ENCODE data around the gene EVL.
"Not testable (repeated sequence)": the region's sequence is repeated elsewhere in the genome, so short reads cannot be mapped to it uniquely, and the experiment has no call there.

Gene EVL

DNA sequence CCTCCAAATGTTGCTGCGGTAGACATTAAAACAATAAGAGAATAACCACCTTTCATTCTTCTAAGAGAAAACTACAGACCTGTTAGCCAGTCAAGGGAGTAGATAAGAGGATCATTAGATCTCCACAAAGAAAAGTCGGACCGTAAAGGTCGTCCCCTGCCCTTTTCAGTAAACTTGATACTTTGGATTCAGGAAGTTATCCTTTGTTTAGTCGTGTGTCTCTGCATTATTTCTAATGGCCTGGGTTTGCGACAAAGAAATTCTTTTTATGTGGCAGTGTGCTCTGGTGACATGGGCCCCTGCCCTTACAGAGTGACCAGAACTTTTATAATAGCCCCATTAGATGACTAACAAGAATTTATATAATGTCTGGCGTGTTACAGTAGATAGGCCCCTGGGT lies 44.6 kb upstream of the EVL start:
- DNase-seq: no peak
- Histone ChIP-seq H3K4me1 (peaks cover 0 to 42% (median 26%) of the 10 kb centered on the region in 4 donors), H3K27me3 (no peaks in the 10 kb centered on the region), H3K36me3 (no peaks in the 10 kb centered on the region), H3K9me3 (no peaks in the 10 kb centered on the region), H3K27ac (no peak overlapping the region), H3K4me3 (no peak overlapping the region)
- TF ChIP-seq, protein P1, sequence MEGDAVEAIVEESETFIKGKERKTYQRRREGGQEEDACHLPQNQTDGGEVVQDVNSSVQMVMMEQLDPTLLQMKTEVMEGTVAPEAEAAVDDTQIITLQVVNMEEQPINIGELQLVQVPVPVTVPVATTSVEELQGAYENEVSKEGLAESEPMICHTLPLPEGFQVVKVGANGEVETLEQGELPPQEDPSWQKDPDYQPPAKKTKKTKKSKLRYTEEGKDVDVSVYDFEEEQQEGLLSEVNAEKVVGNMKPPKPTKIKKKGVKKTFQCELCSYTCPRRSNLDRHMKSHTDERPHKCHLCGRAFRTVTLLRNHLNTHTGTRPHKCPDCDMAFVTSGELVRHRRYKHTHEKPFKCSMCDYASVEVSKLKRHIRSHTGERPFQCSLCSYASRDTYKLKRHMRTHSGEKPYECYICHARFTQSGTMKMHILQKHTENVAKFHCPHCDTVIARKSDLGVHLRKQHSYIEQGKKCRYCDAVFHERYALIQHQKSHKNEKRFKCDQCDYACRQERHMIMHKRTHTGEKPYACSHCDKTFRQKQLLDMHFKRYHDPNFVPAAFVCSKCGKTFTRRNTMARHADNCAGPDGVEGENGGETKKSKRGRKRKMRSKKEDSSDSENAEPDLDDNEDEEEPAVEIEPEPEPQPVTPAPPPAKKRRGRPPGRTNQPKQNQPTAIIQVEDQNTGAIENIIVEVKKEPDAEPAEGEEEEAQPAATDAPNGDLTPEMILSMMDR (IDR thresholded peaks at IDR 0.05): no peak
- intact Hi-C loops (cut with DNase I; ENCODE audit: low total_unique reads): no loop called here

DNA sequence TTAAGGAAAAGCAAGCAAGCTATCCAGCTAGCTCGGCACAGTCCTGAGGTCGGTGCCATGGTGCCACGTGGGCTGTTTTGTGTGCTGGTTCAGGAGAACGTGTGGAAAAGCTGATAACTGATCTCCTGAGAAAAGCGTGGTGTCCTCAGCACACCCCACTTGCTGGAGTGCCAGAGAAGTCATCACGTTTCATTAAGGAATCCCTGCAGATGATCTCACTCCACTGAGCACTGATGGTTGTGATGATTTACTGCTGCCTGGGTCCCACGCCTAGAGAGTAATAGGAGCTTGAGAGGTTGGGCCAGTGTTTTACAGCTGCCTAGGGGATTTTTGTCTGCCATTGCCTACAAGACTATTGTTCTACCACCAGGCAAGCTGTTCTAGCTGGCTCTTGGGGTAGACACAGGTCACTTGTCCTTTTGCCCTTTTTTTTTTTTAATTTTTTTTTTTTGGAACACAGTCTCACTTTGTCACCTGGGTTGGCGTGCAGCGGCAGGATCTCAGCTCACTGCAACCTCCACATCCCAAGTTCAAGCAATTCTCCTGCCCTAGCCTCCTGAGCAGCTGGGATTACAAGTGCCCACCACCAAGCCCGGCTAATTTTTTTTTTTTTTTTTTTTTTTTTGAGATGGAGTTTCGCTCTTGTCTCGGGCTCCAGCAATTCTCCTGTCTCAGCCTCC lies 42.3 kb upstream of the EVL start:
- no peaks in the 10 kb centered on the region for H3K36me3 ChIP-seq
- peak; percentile 31 to 68 for DNase-seq
- H3K4me3 ChIP-seq: no peak overlapping the region
- peak overlapping the region; percentile 64 to 71 for H3K27ac ChIP-seq
- peaks cover 0 to 45% (median 26%) of the 10 kb centered on the region in 4 donors for H3K4me1 ChIP-seq
- H3K9me3 ChIP-seq: no peaks in the 10 kb centered on the region
- TF ChIP-seq, protein P1 (IDR thresholded peaks at IDR 0.05): no peak
- H3K27me3 ChIP-seq: no peaks in the 10 kb centered on the region
- intact Hi-C loops (cut with DNase I; ENCODE audit: low total_unique reads): no loop called here

DNA sequence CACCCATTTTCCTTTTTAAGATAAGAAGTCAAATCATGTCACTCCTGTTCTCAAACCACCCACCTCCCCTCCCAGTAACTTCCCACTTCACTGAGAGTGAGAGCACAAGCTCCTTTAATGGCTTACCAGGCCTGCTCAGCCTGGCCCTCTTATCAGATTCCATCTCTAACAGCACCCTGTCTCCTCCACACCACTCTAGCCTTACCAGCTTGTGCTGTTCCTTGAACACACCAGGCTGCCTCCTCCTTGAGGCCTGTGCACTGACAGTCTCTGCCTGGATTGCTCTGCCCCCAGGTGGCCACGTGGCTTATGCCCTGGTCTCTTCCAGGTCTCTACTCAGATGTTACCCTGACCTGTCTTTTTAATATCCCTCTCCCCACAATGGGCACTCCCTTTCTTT lies 40.1 kb upstream of the EVL start:
- H3K4me1 ChIP-seq: peaks cover 0 to 56% (median 25%) of the 10 kb centered on the region in 4 donors
- H3K27me3 ChIP-seq: no peaks in the 10 kb centered on the region
- intact Hi-C loops (cut with DNase I; ENCODE audit: low total_unique reads): no loop called here
- H3K4me3 ChIP-seq: no peak overlapping the region
- TF ChIP-seq, protein P1 (IDR thresholded peaks at IDR 0.05): no peak
- DNase-seq: no peak
- H3K36me3 ChIP-seq: no peaks in the 10 kb centered on the region
- peak overlapping the region; percentile 64 to 71 for H3K27ac ChIP-seq
- H3K9me3 ChIP-seq: no peaks in the 10 kb centered on the region

DNA sequence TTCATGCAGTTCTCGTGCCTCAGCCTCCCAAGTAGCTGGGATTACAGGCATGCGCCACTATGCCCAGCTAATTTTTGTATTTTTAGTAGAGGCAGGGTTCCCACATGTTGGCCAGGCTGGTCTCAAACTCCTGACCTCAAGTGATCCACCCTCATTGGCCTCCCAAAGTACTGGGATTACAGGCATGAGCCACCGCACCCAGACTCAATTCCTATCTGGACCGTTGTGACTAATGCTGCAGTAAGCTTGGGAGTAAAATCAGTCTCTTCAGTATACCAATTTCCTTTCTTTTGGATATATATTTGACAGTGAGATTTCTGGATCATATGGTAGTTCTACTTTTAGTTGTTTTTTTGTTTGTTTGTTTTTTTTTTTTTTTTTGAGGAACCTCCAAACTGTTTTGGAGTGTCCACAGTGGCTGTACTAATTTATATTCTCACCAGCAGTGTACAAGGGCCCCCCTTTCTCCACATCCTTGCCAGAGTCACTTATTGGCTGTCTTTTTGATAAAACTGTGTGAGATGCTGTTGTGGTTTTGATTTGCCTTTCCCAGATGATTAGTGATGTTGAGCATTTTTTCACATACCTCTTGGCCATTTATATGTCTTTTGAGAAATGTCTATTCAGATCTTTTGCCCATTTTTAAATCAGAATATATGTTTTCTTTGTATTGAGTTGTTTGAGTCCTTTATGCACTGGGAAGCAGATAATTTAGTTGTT lies 37.3 kb upstream of the EVL start:
- peaks cover 0 to 71% (median 38%) of the 10 kb centered on the region in 4 donors for H3K4me1 ChIP-seq
- H3K4me3 ChIP-seq: no peak overlapping the region
- no peaks in the 10 kb centered on the region for H3K36me3 ChIP-seq
- no peak for DNase-seq
- no peak overlapping the region for H3K27ac ChIP-seq
- no peaks in the 10 kb centered on the region for H3K27me3 ChIP-seq
- TF ChIP-seq, protein P1 (IDR thresholded peaks at IDR 0.05): no peak
- intact Hi-C loops (cut with DNase I; ENCODE audit: low total_unique reads): no loop called here
- no peaks in the 10 kb centered on the region for H3K9me3 ChIP-seq

DNA sequence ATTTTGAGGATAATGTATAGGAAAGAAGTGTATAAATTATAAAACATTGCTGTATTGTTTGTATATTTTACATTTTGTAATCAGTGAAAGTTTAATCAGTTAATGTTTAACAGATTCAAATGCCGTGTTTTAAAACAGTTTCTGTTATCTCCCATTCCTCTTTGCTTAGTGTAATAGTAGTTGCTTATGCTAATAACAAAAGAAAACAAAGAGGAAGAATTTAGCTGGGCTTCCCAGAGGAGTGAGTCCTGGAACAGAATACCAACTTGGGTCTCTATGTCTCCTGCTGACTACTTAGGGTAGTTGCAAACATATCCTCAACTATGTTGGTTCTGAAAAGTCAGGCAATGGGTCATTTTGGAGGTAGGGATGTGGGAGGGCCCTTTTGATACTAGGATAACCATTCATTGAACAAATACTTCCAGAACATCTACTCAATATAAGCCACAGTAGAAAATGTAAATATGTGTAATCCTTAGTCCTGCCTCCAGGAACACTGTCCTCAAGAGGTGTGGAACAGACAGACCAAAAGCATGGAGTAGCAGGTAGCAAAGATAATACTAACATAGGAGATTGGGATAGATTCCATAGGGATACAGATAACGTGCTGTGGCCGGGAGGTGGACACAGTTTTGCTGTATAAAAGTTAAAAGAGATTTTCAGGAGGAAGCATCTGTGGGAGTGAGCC lies 36.1 kb upstream of the EVL start:
- H3K27ac ChIP-seq: peak overlapping the region in 1 of 2 donors; percentile 18
- intact Hi-C loops (cut with DNase I; ENCODE audit: low total_unique reads): no loop called here
- no peak overlapping the region for H3K4me3 ChIP-seq
- no peak for DNase-seq
- TF ChIP-seq, protein P1 (IDR thresholded peaks at IDR 0.05): no peak
- no peaks in the 10 kb centered on the region for H3K36me3 ChIP-seq
- H3K27me3 ChIP-seq: no peaks in the 10 kb centered on the region
- H3K4me1 ChIP-seq: peaks cover 0 to 59% (median 28%) of the 10 kb centered on the region in 4 donors
- no peaks in the 10 kb centered on the region for H3K9me3 ChIP-seq

DNA sequence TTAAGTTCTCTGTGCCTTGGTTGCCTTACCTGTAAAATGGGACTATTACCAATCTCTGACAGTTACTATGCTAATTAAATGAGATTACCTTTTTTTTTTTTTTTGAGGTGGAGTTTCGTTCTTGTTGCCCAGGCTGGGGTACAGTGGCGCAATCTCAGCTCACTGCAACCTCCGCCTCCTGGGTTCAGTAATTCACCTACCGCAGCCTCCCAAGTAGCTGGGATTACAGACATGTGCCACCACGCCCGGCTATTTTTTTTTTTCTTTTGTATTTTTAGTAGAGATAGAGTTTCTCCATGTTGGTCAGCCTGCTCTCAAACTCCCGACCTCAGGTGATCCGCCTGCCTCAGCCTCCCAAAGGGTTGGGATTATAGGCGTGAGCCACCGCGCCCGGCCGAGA lies 35.2 kb upstream of the EVL start:
- Histone ChIP-seq H3K4me1 (peaks cover 0 to 53% (median 19%) of the 10 kb centered on the region in 4 donors), H3K27ac (peak overlapping the region in 1 of 2 donors; percentile 65)
- not testable (repeated sequence) for H3K27me3 ChIP-seq, H3K36me3 ChIP-seq, H3K4me3 ChIP-seq, DNase-seq, H3K9me3 ChIP-seq
- intact Hi-C loops (cut with DNase I; ENCODE audit: low total_unique reads): loop anchor here (10.0 kb wide), 1 partner anchor 45 kb away; no protein-coding TSS in a partner anchor

Data from tibial artery (tissue), 4 donors.